Fibroblast of lung (primary cell): ENCODE results near the gene PDE11A.

ENCODE experiments used
- EZH2 ChIP-seq: IDR thresholded peaks from 2 replicates; pipeline ENCODE4 v1.5.1; 2012; ENCODE audit warnings: low read length, control low read depth, mild to moderate bottlenecking; ENCODE audit errors: missing control alignments
- TF ChIP-seq, protein P1 (sequence below), 2 donors: IDR thresholded peaks in 1 of 2; conservative IDR thresholded peaks in 1 of 2; 1 replicate in 1 of 2; 2 replicates in 1 of 2; pipeline ENCODE4 v1.5.1; 2011 to 2012; ENCODE audit warnings: low read length in 2 of 2, control low read depth in 1 of 2, inconsistent platforms in 1 of 2, low read depth in 1 of 2, mild to moderate bottlenecking in 1 of 2

DNA sequence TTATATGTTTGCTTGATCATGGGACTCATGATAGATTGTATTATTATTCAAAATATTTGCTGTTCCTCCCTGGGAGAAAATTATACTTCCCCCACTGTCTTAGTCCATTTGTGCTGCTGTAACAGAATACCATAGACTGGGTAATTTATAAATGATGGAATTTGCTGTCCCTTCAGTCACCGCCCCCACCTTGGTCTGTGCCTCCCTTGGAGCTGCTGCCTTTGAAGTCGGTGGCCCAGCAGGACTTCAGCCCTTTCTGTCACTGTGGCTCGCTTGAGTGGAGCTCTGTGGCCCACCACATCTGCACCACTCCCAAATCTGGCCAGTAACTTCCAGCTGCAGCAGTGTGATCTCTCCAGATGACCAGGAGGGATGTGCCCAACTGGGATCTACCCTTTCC, 479.2 kb downstream of the PDE11A start:
- TF ChIP-seq, protein P1, sequence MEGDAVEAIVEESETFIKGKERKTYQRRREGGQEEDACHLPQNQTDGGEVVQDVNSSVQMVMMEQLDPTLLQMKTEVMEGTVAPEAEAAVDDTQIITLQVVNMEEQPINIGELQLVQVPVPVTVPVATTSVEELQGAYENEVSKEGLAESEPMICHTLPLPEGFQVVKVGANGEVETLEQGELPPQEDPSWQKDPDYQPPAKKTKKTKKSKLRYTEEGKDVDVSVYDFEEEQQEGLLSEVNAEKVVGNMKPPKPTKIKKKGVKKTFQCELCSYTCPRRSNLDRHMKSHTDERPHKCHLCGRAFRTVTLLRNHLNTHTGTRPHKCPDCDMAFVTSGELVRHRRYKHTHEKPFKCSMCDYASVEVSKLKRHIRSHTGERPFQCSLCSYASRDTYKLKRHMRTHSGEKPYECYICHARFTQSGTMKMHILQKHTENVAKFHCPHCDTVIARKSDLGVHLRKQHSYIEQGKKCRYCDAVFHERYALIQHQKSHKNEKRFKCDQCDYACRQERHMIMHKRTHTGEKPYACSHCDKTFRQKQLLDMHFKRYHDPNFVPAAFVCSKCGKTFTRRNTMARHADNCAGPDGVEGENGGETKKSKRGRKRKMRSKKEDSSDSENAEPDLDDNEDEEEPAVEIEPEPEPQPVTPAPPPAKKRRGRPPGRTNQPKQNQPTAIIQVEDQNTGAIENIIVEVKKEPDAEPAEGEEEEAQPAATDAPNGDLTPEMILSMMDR (conservative IDR thresholded peaks at IDR 0.05 in 1 of 2, IDR thresholded peaks at IDR 0.05 in 1 of 2; ENCODE audit: low read depth in 1 of 2, low read length in 2 of 2), result no peak
- no peak for TF ChIP-seq EZH2
